ENCODE results near the gene S1PR5. TPM values are rescaled to one million over a fixed set of nuclear protein-coding genes. Genes with fewer than 3 reads are reported as not detected.

The S1PR5 gene
- total RNA-seq, 1 donor from 2014 or later: 0.79 TPM

- Mint-ChIP-seq H3K9me3 (no peaks in the 10 kb centered on the region), H3K4me1 (peaks cover 16% of the 10 kb centered on the region), H3K27ac (ENCODE audit: unreplicated experiment) (peak overlapping the region; percentile 94), H3K27me3 (ENCODE audit: low read depth) (peaks cover 4% of the 10 kb centered on the region), H3K36me3 (ENCODE audit: low read depth) (peaks cover 9% of the 10 kb centered on the region), H3K4me3 (peak overlapping the region; percentile 91)
- peak; percentile 23 for DNase-seq (ENCODE audit: low read depth, low spot score)
- TF ChIP-seq CTCF (conservative IDR thresholded peaks at IDR 0.05): no peak
Observed at GRCh38 chr19:10501971-10502523, 15.2 kb downstream of the S1PR5 start.

DNA sequence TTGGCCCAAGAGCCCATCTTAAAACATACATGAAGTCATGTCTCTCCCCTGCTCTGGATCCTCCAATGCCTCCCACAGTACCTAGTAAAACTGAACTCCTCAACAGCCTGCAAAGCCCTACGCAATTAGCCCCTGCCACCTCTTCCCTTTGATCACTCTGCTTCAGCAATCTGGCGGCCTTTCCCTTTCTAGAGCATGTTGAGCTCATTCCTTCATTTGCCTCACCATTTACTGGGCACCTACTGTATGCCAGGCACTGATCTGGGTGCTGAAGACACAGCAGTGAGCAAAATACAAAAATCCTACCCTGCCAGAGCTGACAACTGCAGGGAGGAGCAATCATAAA lies 17.0 kb downstream of the S1PR5 start:
- TF ChIP-seq CTCF (conservative IDR thresholded peaks at IDR 0.05): no peak
- no peak for DNase-seq (ENCODE audit: low read depth, low spot score)
- no peaks in the 10 kb centered on the region for H3K27me3 Mint-ChIP-seq (ENCODE audit: low read depth)
- no peak overlapping the region for H3K27ac Mint-ChIP-seq (ENCODE audit: unreplicated experiment)
- H3K9me3 Mint-ChIP-seq: no peaks in the 10 kb centered on the region
- peaks cover 10% of the 10 kb centered on the region for H3K4me1 Mint-ChIP-seq
- H3K36me3 Mint-ChIP-seq (ENCODE audit: low read depth): peaks cover 9% of the 10 kb centered on the region
- peak overlapping the region; percentile 84 for H3K4me3 Mint-ChIP-seq

DNA sequence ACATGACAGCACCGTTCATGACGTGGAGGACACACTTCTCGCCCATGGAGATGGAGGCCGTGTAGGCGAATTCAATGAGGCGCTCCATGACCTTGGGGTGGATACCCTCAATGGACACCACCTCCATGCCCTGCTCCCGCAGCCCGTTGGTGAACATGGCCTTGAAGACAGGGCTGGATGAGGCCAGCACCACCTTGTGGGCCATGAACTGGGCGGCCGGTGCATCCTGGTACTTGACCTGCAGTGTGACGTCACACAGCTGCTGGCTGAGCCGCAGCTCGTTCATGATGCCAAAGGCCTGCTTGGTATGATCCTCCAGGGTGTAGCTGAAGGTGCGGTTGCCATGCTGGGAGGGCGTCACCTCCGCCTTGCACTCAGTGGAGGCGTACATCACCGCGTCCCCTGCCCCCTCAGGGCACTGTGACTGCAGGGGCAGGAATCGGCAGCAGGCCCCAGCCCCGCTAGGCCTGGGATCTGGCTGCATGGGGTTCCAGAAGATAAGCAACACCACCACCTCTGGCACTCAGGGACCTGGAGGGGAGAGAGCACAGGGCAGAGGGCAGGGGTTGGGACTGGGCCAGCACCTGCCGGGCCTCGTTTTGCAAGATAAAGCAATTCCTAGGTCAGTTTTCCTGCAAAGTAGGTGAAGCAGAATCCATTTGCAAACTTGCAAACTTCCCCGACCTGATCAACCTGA lies 17.5 kb downstream of the S1PR5 start:
- Mint-ChIP-seq H3K4me1 (peaks cover 10% of the 10 kb centered on the region), H3K27ac (ENCODE audit: unreplicated experiment) (no peak overlapping the region), H3K36me3 (ENCODE audit: low read depth) (peaks cover 9% of the 10 kb centered on the region), H3K27me3 (ENCODE audit: low read depth) (no peaks in the 10 kb centered on the region), H3K9me3 (no peaks in the 10 kb centered on the region), H3K4me3 (peak overlapping the region; percentile 84)
- TF ChIP-seq CTCF (conservative IDR thresholded peaks at IDR 0.05): no peak
- DNase-seq (ENCODE audit: low read depth, low spot score): no peak

- no peak overlapping the region for H3K27ac Mint-ChIP-seq (ENCODE audit: unreplicated experiment)
- no peak for TF ChIP-seq CTCF (conservative IDR thresholded peaks at IDR 0.05)
- H3K4me1 Mint-ChIP-seq: peaks cover 10% of the 10 kb centered on the region
- H3K9me3 Mint-ChIP-seq: no peaks in the 10 kb centered on the region
- no peaks in the 10 kb centered on the region for H3K27me3 Mint-ChIP-seq (ENCODE audit: low read depth)
- H3K4me3 Mint-ChIP-seq: peak overlapping the region; percentile 69
- DNase-seq (ENCODE audit: low read depth, low spot score): no peak
- H3K36me3 Mint-ChIP-seq (ENCODE audit: low read depth): peaks cover 14% of the 10 kb centered on the region
Observed at GRCh38 chr19:10497371-10497770, 19.9 kb downstream of the S1PR5 start.

DNA sequence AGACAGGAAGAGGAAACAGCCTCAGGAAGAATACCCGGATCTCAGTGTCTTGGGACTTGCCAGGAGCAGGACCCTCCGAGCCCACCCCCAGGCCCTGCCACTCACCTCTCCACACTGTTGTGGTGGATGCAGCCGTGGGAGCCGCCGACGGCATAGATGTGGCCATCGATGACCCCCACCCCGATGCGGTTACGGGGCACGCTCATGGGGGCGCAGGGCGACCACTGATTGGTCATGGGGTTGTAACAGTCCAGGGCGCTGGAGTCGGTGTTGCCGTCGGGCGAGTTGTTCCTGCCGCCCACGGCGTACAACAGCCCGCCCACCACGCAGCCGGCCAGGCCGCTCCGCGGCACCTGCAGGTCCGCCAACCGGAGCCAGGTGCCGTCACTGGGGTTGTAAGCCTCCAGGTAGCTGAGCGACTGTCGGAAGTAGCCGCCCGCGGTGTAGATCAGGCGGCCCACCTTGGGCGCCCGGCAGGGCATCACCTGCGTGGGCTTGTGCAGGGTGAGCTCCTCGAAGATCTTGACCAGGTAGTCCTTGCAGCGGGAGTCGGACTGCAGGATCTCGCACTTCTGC lies 25.7 kb downstream of the S1PR5 start:
- no peak for TF ChIP-seq CTCF (conservative IDR thresholded peaks at IDR 0.05)
- Mint-ChIP-seq H3K9me3 (no peaks in the 10 kb centered on the region), H3K27ac (ENCODE audit: unreplicated experiment) (no peak overlapping the region), H3K4me3 (no peak overlapping the region), H3K36me3 (ENCODE audit: low read depth) (peaks cover 15% of the 10 kb centered on the region), H3K4me1 (no peaks in the 10 kb centered on the region), H3K27me3 (ENCODE audit: low read depth) (no peaks in the 10 kb centered on the region)
- no peak for DNase-seq (ENCODE audit: low read depth, low spot score)
